Activated CD4-positive, alpha-beta T cell treated with anti-CD3 and anti-CD28 coated beads for 4 hours (primary cell): ENCODE results near the gene SMIM32.

Experiments
- DNase-seq, 2 donors: peaks; one replicate each; pipeline ENCODE4 v3.0.0-alpha.2; 2020

Gene SMIM32

GRCh38 chr5:136192526-136193321, at the start of gene SMIM32:
TSS of gene SMIM32 (minus strand) at chr5:136193162. CDS start at chr5:136192524, 638 bp downstream.
- no peak for DNase-seq

GRCh38 chr5:136242611-136243010, 49.6 kb upstream of the SMIM32 start:
- DNase-seq, result no peak

DNA sequence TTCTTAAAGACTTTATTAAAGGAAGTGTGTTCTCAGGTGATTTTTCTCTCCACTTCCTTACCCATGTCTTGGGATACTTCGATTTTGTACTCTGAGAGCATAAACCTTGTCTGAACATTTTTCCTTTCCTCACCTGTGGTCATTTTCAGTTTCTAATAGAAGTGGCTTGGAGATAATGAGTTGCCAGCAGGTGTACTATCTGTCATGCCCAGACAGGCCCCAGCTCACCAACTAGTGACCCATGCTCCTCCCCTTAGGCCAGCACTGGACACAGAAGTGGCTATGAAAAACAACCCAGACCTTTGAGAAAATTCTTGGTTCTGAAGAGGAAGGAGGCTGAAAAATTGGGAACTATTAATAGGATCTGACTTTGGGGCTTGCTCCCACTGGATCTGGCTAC, 49.2 kb upstream of the SMIM32 start:
- no peak for DNase-seq

DNA sequence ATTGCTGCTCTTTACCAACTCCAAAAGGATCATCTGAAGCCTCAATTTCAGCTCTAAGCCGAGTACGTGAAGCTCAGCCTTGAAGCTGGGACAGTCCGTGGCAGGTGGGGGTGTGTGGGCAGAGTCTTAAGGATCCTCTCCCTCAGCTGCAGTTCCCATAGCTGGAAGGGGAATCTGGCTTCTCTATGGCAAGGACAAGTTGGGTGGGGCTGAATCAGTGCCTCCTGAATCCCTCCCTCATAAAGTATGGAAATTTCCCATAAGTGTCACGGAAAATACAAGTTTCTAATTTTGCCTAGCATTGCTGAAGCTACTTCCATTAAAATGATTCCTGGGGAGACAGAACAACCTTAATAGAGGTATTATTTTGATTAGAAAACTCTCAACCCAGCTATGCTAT, 47.9 kb upstream of the SMIM32 start:
- no peak for DNase-seq

DNA sequence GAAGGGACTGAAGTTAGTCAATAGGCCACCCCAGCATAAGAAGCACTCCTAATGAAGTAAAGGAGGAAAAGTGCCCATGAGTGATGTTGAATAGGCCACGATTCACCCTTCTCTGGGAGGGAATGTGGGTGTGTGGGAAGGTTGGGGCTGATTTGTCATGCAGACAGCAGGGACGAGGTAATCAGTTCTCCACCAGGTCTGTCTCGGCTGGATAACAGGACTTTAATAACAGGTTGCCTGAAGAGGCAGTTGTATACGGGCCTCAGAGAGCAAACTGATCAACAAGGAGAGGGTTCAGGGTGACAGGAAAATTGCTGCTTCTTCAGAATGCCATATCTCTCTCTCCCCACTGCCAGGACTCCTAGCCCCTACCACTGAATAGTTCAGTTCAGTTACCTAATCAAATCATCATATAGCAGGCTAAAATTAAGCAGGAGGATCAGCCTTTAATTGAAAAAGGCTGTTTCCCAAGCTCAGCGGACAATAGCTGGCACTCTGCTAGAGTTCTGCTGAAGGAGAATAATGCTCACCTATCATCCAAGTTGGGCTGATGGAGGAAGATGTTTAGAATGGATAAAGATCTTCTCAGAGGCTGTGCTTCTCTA, 43.6 kb upstream of the SMIM32 start:
- DNase-seq, result no peak

GRCh38 chr5:136235321-136235720, 42.4 kb upstream of the SMIM32 start:
- no peak for DNase-seq

GRCh38 chr5:136232316-136232715, 39.4 kb upstream of the SMIM32 start:
- no peak for DNase-seq

DNA sequence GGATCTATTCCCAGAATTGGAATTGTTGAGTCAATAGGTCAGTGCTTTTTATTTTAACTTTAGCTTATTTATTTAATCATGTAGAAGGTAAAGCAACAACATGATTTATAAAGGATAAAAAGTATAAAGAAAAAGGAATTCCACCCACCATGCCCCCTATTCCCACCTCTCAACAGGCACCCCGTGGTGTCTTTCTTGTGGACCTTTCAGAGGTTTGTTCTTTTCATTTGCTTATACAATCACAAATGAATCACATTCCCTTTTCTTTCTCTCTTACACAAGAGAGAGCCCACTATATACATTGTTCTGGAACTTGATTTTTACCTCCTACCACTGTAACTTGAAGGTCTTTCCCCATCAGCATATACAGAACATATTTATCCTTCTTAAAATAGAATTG, 37.2 kb upstream of the SMIM32 start:
- no peak for DNase-seq

DNA sequence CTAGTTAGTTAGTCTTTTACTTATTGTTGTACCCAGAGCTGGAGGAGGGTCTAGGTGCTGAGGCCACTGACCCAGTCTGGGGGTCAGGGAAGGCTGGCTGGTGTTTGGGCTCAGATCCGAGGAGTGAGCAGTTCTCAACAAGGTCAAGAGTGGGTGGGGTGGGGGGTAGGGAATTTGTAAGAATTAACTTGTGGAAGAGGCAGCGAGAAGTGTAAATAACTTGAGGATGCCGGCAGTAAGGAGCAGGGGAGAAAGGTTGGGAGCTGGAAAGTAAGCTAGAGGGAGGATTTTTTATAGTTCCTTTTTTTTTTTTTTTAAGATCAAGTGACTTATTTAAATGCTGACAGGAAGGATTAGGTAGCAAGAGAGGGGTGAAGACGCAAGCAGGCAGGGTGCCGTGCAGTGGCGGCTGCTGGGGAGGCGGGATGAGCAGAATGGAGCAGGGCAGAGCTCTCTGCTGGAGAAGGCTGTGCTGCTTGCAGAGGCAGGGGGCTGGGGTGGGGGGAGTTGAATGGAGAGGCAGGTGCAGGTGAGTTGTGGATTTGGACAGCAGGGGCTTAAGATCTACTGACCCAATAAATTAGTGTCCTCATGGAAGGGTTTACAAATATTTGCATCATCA, 35.3 kb upstream of the SMIM32 start:
- DNase-seq, result no peak

GRCh38 chr5:136226401-136226800, 33.4 kb upstream of the SMIM32 start:
- no peak for DNase-seq

GRCh38 chr5:136225796-136226195, 32.8 kb upstream of the SMIM32 start:
- no peak for DNase-seq

- no peak for DNase-seq
Observed at GRCh38 chr5:136222580-136223235, 29.7 kb upstream of the SMIM32 start.

- DNase-seq, result no peak
Observed at GRCh38 chr5:136221340-136221739, 28.4 kb upstream of the SMIM32 start.

GRCh38 chr5:136216230-136216629, 23.3 kb upstream of the SMIM32 start:
- no peak for DNase-seq

- DNase-seq, result no peak
Observed at GRCh38 chr5:136215812-136216211, 22.9 kb upstream of the SMIM32 start.

DNA sequence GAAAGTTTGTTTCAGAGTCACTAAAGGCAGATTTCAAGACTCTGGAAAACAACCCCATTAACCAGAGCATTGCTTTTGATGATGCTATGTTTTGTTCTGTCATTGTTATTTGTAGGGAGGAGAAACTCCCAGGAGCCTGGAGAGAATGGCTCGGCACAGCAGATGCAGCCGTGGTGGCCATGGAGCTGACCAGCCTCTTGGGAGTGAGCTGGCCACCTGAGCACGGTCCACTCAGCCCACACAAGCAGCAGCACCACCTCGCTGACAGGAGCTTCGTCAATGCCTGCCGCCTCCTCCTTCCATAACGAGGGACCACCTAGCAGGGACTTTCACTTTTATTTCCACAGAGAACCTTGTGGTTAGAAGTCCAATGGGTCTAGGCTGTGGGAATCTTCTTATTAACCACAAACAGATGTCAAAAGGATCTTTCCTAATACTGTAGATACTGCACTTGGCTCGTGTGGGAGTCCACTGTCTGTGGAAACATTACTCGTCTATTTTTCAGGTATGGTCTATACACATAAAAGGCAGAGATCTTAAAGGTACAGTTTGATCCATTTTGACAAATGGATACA, 21.0 kb upstream of the SMIM32 start:
- DNase-seq, result no peak

DNA sequence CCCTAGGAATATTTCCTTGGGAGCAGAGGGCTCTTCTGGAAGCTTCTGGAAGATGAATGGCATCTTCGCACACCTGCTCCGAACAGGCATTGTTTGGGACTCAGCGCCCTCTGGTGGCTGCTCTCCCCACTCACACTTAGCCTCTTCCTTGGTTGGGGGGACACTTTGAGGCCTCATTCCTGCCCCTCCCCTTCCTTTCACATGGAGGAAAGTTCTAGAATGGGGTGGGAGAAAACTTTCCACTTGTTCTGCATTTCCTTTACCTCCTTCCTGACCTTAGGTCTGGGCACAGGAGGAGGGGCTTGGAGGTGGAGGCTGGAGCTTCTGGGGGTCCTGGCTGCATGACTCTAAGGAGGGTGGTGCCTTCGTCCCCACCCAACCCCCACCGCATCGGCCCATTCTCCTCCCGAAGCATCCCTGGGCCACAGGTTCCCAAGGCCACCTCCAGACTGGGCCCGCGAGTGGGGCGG, 19.3 kb upstream of the SMIM32 start:
- peak; percentile 7 to 39 for DNase-seq

DNA sequence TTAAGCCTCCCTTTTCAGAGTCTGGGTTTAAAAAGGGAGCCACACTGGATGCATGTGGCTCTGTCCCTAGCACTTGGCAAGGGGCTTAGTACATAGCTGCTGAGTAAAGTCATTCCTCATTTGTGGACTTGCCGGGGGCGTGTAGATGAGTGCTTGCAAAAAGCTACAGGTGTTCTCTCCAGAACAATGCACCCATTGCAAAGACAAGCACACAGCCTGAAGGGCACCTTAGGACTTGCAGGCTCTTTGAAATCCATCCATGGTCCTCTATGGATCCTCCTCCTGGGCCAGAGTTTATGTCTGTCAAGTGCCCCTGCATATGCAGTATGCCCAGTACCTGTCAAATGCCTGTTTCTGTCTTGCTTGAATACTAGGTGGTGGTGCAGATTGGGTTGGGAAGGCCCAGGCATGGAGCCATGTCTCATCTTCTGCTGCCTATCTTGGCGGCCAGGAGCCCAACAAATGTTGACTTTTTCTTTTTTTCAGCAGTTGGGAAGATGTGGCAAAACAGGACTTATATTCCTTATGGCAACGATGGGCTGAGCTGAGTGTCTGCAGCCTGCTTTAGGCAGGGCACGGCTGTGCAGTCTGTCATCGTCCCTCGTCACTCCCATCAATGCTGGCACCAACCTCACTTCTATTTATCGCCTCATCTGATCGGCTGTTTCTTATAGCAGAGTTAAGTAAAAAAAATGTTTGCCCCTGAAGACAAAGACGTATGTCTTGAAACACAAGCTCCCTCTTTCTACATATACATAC, 18.5 kb upstream of the SMIM32 start:
- DNase-seq, result no peak

DNA sequence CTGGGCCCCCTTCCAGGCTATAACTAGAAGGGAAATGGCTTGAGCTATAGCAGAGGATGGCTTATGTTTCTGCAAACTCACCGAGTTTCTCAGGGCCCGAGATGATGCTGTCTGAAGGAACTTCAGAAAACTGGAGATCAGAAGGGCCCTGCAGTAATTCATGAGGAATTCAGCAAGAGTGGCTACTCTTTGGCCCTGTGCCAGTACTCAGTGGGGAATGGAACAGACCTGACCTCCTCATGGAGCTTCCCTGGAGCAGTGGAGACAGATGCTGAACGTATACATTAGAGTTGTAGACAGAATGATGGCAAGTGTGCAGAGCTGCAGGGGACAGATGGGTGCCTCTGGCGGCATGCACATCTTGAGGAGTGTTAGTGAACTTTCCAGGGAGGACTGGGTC, 17.3 kb upstream of the SMIM32 start:
- DNase-seq, result no peak

DNA sequence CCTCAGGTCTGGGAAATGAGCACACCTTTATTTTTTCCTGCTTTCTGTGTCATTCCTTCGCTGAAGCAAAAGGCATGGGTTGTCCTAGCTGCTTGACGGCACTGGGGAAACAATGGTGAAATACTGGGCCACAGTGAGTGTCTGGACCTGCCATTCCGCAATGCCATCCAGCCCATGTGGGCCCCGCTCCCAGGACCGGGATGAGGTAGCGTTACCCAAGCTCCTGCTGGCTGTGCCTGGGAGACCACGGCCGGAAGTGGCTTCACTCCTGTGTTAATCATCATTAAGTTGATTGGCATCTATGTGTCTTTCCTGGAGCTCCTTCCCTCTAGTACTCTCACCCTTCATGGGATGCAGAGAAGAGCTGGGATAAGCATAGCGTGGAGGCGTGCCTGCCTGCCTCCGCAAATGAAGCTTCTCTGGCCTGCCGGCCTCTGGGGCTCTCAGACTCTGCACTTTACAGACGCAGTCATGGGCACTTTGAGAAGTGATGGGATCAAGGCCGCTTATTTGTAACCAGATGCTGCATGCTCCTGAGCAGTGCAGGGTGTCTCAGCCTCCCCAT, 16.5 kb upstream of the SMIM32 start:
- DNase-seq, result no peak

DNA sequence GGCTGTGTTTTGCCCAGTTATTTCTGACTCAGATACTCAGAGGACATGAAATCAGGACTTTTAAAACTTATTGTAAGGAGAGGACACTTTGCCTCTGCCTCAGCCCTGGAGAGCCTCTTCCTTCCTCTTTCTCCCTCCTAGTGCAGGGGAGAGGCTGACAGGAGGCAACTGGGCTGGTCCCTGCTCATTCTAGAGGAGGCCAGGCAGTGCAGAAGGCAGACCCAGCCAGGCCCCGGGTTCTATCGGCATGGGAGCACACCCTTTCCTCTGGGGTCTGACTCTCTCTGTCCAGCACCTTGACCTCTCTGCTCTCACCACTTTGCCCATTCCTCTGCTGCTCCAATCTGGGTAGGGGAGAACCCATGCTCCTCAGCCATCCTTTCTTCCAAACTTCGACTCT, 16.0 kb upstream of the SMIM32 start:
- DNase-seq, result no peak

- no peak for DNase-seq
Observed at GRCh38 chr5:136207631-136208030, 14.7 kb upstream of the SMIM32 start.
